Fibroblast of mammary gland (primary cell): ENCODE results near the gene RAMP3.

Source experiments
- DNase-seq: peaks from one replicate; pipeline ENCODE4 v3.0.0-alpha.2; 2010; ENCODE audit warnings: low read depth
- H3K4me3 ChIP-seq: 2 replicates; pipeline ENCODE4 v1.5.1; 2011; ENCODE audit warnings: low read depth, mild to moderate bottlenecking, low read length, moderate library complexity; ENCODE audit not compliant: control insufficient read depth
- CTCF ChIP-seq: conservative IDR thresholded peaks from 2 replicates; pipeline ENCODE4 v1.5.1; 2011; ENCODE audit warnings: low read depth, low read length, inconsistent platforms; ENCODE audit not compliant: control insufficient read depth, insufficient read depth

Gene RAMP3

GRCh38 chr7:45155357-45155900 lies 2.2 kb upstream of the RAMP3 start:
- DNase-seq: no peak
- TF ChIP-seq CTCF: no peak

GRCh38 chr7:45155941-45156340 lies 1.6 kb upstream of the RAMP3 start:
- no peak overlapping the region for H3K4me3 ChIP-seq
- no peak for DNase-seq
- TF ChIP-seq CTCF: no peak

More at GRCh38 chr7:45155357-45155900, 2.2 kb upstream of the RAMP3 start:
- H3K4me3 ChIP-seq: no peak overlapping the region

GRCh38 chr7:45156516-45157272 lies 897 bp upstream of the RAMP3 start:
- no peak overlapping the region for H3K4me3 ChIP-seq
- TF ChIP-seq CTCF: no peak
- DNase-seq: no peak

- no peak for TF ChIP-seq CTCF
- DNase-seq: no peak
- no peak overlapping the region for H3K4me3 ChIP-seq
Measured at GRCh38 chr7:45157286-45157652, 322 bp upstream of the RAMP3 start.

- H3K4me3 ChIP-seq: no peak overlapping the region
- DNase-seq: no peak
- no peak for TF ChIP-seq CTCF
Measured at GRCh38 chr7:45158471-45158870, 880 bp downstream of the RAMP3 start.

GRCh38 chr7:45159296-45159695 lies 1.7 kb downstream of the RAMP3 start:
- no peak for DNase-seq
- H3K4me3 ChIP-seq: no peak overlapping the region
- no peak for TF ChIP-seq CTCF
